ENCODE data around the gene LCA5L.

LCA5L gene

DNA sequence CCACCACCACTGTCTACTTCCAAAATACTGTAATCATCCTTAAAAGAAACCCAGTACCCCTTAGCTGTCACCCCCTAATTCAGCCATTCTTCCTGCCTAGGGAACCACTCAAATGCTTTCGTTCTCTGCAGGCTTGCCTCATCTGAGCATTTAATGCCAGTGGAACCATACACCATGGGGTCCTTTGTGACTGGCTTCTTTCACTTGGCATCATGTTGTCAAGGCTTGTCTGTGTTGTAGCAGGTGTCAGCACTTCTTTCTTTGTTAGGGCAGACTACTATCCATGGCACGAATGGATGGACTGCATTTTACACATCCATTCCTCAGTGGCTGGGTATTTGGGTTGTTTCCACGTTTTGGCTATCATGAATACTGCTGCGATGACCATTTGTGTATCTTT, 34.7 kb upstream of the LCA5L start:
- no peak for DNase-seq
- TF ChIP-seq, protein P1, sequence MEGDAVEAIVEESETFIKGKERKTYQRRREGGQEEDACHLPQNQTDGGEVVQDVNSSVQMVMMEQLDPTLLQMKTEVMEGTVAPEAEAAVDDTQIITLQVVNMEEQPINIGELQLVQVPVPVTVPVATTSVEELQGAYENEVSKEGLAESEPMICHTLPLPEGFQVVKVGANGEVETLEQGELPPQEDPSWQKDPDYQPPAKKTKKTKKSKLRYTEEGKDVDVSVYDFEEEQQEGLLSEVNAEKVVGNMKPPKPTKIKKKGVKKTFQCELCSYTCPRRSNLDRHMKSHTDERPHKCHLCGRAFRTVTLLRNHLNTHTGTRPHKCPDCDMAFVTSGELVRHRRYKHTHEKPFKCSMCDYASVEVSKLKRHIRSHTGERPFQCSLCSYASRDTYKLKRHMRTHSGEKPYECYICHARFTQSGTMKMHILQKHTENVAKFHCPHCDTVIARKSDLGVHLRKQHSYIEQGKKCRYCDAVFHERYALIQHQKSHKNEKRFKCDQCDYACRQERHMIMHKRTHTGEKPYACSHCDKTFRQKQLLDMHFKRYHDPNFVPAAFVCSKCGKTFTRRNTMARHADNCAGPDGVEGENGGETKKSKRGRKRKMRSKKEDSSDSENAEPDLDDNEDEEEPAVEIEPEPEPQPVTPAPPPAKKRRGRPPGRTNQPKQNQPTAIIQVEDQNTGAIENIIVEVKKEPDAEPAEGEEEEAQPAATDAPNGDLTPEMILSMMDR (IDR thresholded peaks at IDR 0.05; ENCODE audit: low read depth, low read length) = no peak
- no peaks in the 10 kb centered on the region for H3K27me3 ChIP-seq
- H3K4me1 ChIP-seq = no peaks in the 10 kb centered on the region
- H3K4me3 ChIP-seq (ENCODE audit: low read depth, low read length) = no peak overlapping the region
- H3K9me3 ChIP-seq = no peaks in the 10 kb centered on the region
- no peaks in the 10 kb centered on the region for H3K36me3 ChIP-seq

DNA sequence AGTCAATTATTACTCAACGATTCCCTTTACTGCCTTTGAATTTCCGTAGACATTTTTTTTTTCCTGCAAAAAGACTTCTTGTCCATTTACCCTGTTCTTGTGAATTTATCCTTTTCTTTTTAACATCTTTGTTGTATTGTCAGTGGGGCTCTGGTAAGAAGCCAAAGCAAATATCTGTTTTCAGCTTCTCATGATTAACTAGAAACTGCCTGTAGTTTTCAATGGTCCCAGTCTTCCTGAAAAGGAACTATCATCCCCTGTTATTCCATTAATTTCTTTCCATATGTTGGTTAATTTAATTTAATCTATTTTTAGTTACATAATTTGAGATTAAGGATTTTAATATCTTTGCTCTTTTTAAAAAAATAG, 34.2 kb upstream of the LCA5L start:
- H3K27me3 ChIP-seq = no peaks in the 10 kb centered on the region
- H3K9me3 ChIP-seq = no peaks in the 10 kb centered on the region
- H3K4me3 ChIP-seq (ENCODE audit: low read depth, low read length) = no peak overlapping the region
- TF ChIP-seq, protein P1 (IDR thresholded peaks at IDR 0.05; ENCODE audit: low read depth, low read length) = no peak
- no peaks in the 10 kb centered on the region for H3K4me1 ChIP-seq
- no peaks in the 10 kb centered on the region for H3K36me3 ChIP-seq
- no peak for DNase-seq

DNA sequence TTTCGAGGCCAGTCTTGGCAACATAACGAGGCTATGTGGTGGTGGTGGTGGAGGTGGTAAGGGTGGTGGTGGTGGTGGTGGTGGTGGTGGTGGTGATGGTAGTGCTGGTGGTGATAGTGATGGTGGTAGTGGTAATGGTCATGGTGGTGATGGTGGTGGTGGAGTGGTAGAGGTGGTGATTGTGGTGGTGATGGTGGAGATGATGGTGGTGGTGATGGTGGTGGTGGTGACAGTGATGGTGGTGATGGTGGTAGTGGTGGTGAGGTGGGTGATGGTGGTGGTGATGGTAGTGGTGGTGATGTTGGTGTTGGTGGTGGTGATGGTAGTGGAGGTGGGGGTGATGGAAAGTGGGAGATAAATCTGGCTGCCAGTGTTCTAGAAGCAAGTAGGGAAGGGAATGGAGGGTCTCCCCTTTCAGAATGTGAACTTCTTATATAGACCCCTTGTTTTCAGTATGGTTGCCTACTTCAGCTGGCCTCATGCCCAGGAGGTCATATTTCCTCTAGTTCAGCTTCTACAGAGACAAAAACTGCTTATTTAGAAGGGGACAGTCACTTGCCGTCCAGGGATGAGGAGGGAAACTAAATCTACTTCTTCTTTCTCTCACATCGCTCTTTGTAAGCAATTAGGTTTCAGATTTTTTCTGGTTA, 33.7 kb upstream of the LCA5L start:
- DNase-seq = no peak
- Histone ChIP-seq H3K27me3 (no peaks in the 10 kb centered on the region), H3K36me3 (no peaks in the 10 kb centered on the region), H3K9me3 (no peaks in the 10 kb centered on the region), H3K4me3 (ENCODE audit: low read depth, low read length) (no peak overlapping the region), H3K4me1 (no peaks in the 10 kb centered on the region)
- TF ChIP-seq, protein P1 (IDR thresholded peaks at IDR 0.05; ENCODE audit: low read depth, low read length) = no peak

DNA sequence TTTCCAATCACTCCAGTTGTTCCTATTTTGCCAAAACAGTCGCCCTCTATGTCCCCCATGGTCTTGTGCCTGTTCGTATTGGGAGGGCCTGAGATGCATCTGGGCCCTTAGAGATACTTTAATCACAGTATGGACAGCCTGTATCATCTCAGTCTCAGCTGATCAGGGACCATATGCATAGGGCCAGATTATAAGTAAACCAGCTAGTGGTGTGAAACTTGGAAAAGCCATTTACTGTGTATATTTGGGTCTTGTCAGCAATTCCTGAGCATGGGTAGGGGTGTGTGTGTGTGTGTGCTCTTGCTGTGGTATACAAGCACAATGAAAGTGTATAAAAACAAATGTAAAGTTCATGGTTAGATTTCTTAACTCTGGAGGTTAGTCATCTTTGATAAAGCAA, 29.0 kb upstream of the LCA5L start:
- H3K27me3 ChIP-seq = no peaks in the 10 kb centered on the region; the same call in 1 of the 2 replicates
- no peak for DNase-seq
- H3K4me3 ChIP-seq (ENCODE audit: low read depth, low read length) = no peak overlapping the region
- TF ChIP-seq, protein P1 (IDR thresholded peaks at IDR 0.05; ENCODE audit: low read depth, low read length) = no peak
- no peaks in the 10 kb centered on the region for H3K9me3 ChIP-seq
- no peaks in the 10 kb centered on the region for H3K36me3 ChIP-seq
- H3K4me1 ChIP-seq = no peaks in the 10 kb centered on the region

DNA sequence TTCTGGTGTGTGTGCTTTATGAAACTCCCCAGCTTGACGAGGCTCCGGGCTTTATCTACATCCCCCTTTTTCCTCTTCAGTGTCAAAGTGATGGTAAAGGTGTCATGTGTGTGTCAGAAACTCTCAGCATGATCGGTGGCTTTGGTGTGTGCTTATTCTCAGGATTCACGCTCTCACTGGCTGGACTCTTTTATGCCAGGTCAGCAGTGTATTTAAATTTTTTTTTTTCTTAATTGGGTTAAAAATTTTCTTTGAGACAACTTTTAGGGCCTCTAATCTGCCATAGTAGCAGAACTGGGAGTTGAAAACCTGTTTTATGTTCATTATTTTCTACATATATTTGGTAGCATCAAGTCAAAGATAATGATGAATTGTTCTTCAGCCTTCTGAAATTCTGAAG, 27.2 kb upstream of the LCA5L start:
- TF ChIP-seq, protein P1 (IDR thresholded peaks at IDR 0.05; ENCODE audit: low read depth, low read length) = no peak
- Histone ChIP-seq H3K4me1 (no peaks in the 10 kb centered on the region), H3K9me3 (no peaks in the 10 kb centered on the region), H3K27me3 (no peaks in the 10 kb centered on the region; the same call in 1 of the 2 replicates), H3K4me3 (ENCODE audit: low read depth, low read length) (no peak overlapping the region), H3K36me3 (no peaks in the 10 kb centered on the region)
- no peak for DNase-seq

DNA sequence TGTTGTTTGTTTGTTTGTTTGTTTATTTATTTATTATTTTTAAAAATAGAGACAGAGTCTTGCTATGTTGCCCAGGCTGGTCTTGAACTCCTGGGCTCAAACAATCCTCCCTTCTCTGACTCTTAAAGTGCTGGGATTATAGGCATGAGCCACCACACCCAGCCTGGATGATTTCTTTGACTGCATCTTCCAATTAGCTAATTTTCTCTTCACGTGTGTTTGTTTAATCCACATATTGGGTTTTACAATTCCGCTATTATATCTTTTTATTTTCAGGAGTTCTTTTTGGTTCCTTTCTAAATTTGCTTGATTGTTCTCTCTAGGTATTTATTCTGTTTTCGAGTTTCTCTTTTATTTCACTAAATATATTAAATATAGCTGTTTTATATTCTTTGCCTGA, 26.0 kb upstream of the LCA5L start:
- H3K9me3 ChIP-seq = no peaks in the 10 kb centered on the region
- H3K27me3 ChIP-seq = no peaks in the 10 kb centered on the region; the same call in 1 of the 2 replicates
- no peak for DNase-seq
- H3K36me3 ChIP-seq = no peaks in the 10 kb centered on the region
- TF ChIP-seq, protein P1 (IDR thresholded peaks at IDR 0.05; ENCODE audit: low read depth, low read length) = no peak
- H3K4me1 ChIP-seq = no peaks in the 10 kb centered on the region
- H3K4me3 ChIP-seq (ENCODE audit: low read depth, low read length) = no peak overlapping the region
